SK-N-MC (cell line): Measurements from ENCODE around the gene PDK1.
A peak's percentile ranks its signal among the peaks of the same experiment; 100 is the strongest.

Experiments
- DNase-seq: peaks from one replicate; pipeline ENCODE4 v3.0.0-alpha.2; 2011; ENCODE audit warnings: low read depth, low spot score
- H3K27ac ChIP-seq: fragments of 200-600 bp; sonication (generic); 2 replicates; pipeline ENCODE4 v1.5.1; 2016; ENCODE audit warnings: mixed run types
- H3K36me3 ChIP-seq: fragments of 200-600 bp; sonication (generic); 2 replicates; pipeline ENCODE4 v1.6.1; 2017; ENCODE audit warnings: antibody characterized with exemption, low read length, mixed read lengths; ENCODE audit not compliant: insufficient read depth
- H3K4me3 ChIP-seq: fragments of 200-600 bp; sonication (generic); 2 replicates; pipeline ENCODE4 v1.5.1; 2016
- H3K9ac ChIP-seq: fragments of 200-600 bp; sonication (generic); 2 replicates; pipeline ENCODE4 v1.8.0; 2017; ENCODE audit warnings: mixed run types, mixed read lengths; ENCODE audit not compliant: insufficient read length
- H3K9me3 ChIP-seq: fragments of 200-600 bp; sonication (generic); 2 replicates; pipeline ENCODE4 v1.6.1; 2017; ENCODE audit warnings: low read depth, mild to moderate bottlenecking, antibody characterized with exemption, low read length, moderate library complexity, mixed read lengths
- EZH2 ChIP-seq: fragments of 200-600 bp; sonication (generic); IDR thresholded peaks from one replicate; pipeline ENCODE4 v1.6.1; 2017; ENCODE audit warnings: antibody characterized with exemption
- FOXP2 ChIP-seq: optimal IDR thresholded peaks from 2 replicates; pipeline ENCODE3; 2011; ENCODE audit warnings: mild to moderate bottlenecking, moderate library complexity; ENCODE audit not compliant: insufficient read depth; ENCODE audit errors: extremely low read length, control extremely low read depth
- POLR2AphosphoS5 ChIP-seq: IDR thresholded peaks from 2 replicates; pipeline ENCODE4 v1.6.1; 2012; ENCODE audit warnings: mild to moderate bottlenecking, low read depth, low read length, borderline replicate concordance

The PDK1 gene

GRCh38 chr2:172613615-172614231 is 57.8 kb downstream of the PDK1 start:
- Histone ChIP-seq H3K9me3 (no peaks in the 10 kb centered on the region), H3K9ac (no peak overlapping the region), H3K27ac (peak overlapping the region; percentile 90), H3K36me3 (no peaks in the 10 kb centered on the region), H3K4me3 (peak overlapping the region; percentile 69)
- DNase-seq: no peak
- TF ChIP-seq FOXP2 (no peak), EZH2 (no peak), POLR2AphosphoS5 (no peak)

DNA sequence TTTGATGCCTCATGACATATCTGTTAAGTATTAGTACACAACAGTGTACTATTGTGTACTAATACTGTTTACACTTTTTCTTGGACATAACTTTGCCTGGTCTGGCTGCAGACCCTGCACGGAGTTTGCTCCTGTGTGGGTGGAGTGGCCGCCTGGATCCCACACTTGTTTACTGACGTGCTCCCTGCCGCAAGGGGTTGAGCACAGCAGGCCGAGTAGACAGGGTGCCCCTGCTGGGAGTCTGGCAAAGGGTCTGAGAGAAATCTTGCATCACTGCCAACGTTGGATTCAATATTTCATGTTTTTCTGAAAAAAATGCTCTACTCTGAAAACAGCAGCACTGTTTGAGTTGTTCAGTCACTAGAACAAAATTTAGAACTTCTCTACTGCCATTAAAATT is 59.0 kb downstream of the PDK1 start:
- no peak overlapping the region for H3K9ac ChIP-seq
- DNase-seq: no peak
- H3K36me3 ChIP-seq: no peaks in the 10 kb centered on the region
- peak overlapping the region; percentile 90; the same call in 1 of the 2 replicates for H3K27ac ChIP-seq
- no peak overlapping the region for H3K4me3 ChIP-seq
- no peaks in the 10 kb centered on the region for H3K9me3 ChIP-seq
- TF ChIP-seq FOXP2 (no peak), POLR2AphosphoS5 (no peak), EZH2 (no peak)

DNA sequence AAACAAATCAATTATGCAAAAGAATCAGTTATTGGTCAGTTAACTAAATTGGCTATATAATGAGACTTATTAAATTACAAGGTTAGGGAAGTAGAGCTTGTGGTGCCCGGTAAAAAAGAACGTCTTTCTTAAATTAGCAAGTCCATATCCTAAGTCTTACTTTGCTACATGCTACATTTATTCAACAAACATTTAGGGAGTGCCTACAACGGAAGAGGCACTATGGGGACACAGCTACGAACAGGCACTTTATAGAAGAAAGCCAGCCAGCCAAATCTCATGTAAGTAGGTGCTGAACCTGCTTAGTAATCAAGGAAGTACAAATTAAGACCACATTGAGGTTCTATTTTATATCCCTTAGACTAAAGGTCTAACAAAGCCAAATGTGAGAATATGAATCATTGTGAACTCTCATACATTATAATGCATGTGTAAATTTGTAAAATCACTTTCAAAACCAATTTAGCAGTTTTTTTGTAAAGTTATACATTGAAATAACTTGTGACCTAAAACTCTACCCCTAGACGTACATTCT is 59.9 kb downstream of the PDK1 start:
- Histone ChIP-seq H3K9ac (no peak overlapping the region), H3K36me3 (no peaks in the 10 kb centered on the region), H3K4me3 (no peak overlapping the region), H3K27ac (peak overlapping the region; percentile 42), H3K9me3 (no peaks in the 10 kb centered on the region)
- no peak for TF ChIP-seq FOXP2
- no peak for TF ChIP-seq EZH2
- no peak for TF ChIP-seq POLR2AphosphoS5
- DNase-seq: no peak

DNA sequence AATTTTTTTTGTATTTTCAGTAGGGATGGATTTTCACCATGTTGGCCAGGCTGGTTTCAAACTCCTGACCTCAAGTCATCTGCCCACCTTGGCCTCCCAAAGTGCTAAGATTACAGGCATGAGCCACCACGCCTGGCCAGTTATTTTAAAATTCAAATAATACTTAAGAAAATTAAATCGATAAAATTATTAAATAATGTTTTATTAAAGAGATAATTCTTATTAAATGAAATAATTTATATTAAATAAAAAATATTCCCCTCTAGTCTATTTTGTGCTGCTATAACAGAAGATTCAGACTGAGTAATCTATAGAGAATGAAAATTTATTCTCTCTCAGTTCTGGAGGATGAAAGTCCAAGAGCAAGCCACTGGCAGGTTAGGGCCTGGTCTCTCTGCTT is 61.2 kb downstream of the PDK1 start:
- Histone ChIP-seq H3K36me3 (no peaks in the 10 kb centered on the region), H3K27ac (no peak overlapping the region), H3K9me3 (no peaks in the 10 kb centered on the region), H3K9ac (no peak overlapping the region), H3K4me3 (no peak overlapping the region)
- DNase-seq: no peak
- TF ChIP-seq EZH2: no peak
- no peak for TF ChIP-seq POLR2AphosphoS5
- no peak for TF ChIP-seq FOXP2

DNA sequence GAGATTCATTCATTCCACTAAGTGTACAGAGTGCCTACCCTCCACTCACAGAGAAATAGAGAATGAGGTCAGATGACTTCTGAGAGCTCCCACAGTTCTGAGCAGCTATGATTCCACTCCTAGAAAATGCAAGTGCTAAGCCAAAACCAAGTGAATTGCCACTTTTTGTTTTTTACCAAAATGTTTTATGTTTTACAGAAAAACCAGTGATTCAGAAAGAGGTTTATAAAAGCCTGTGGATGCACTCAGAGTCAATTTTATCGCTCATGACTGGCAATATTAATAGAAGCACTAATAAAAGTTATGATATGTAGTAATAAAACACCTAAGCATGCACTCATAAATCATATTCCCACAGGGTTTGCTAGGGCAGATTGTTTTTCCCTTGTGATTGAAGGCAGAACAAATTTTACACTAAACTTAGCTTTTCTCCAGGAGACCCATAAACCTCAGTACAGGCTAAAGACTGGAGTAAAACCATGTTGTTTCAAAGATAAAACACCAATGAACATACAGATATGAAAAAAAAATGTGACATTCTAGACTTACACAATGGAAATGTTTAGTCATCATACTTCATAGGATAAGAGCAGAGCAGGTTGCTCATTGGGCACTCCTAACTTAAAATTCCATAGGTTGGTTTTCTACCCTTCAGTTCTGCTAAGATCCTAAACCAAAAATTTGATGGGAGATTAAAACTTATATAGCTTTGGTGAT is 67.5 kb downstream of the PDK1 start:
- Histone ChIP-seq H3K36me3 (no peaks in the 10 kb centered on the region), H3K27ac (no peak overlapping the region), H3K4me3 (no peak overlapping the region), H3K9me3 (no peaks in the 10 kb centered on the region), H3K9ac (no peak overlapping the region)
- no peak for DNase-seq
- TF ChIP-seq POLR2AphosphoS5 (no peak), FOXP2 (no peak), EZH2 (no peak)

DNA sequence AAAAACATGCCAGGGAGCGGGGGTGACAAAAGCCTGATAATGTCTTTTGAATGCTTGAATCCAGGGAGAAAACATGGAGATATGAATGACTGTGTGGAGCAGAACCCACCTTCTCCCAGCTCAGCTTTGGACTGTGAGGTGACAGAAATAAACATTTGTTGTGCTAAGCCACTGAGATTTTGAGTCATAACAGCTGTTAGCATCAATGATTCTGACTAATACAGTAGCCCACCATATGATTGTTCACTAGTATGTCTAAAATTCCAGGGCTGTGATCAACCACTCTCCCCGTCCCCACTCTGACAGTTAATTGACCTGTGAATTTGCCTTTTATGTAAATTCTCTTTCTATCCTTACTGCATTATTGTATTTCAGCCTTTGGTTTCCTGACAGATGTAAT is 69.1 kb downstream of the PDK1 start:
- H3K9me3 ChIP-seq: no peaks in the 10 kb centered on the region
- no peak overlapping the region for H3K27ac ChIP-seq
- TF ChIP-seq POLR2AphosphoS5 (no peak), FOXP2 (no peak), EZH2 (no peak)
- no peaks in the 10 kb centered on the region for H3K36me3 ChIP-seq
- H3K9ac ChIP-seq: no peak overlapping the region
- DNase-seq: no peak
- H3K4me3 ChIP-seq: no peak overlapping the region

GRCh38 chr2:172627181-172627580 is 71.3 kb downstream of the PDK1 start:
- Histone ChIP-seq H3K9ac (no peak overlapping the region), H3K36me3 (no peaks in the 10 kb centered on the region), H3K4me3 (no peak overlapping the region), H3K9me3 (no peaks in the 10 kb centered on the region), H3K27ac (no peak overlapping the region)
- DNase-seq: no peak
- TF ChIP-seq EZH2: no peak
- TF ChIP-seq POLR2AphosphoS5: no peak
- no peak for TF ChIP-seq FOXP2

- no peak for DNase-seq
- no peak overlapping the region for H3K4me3 ChIP-seq
- H3K9ac ChIP-seq: no peak overlapping the region
- no peak overlapping the region for H3K27ac ChIP-seq
- no peaks in the 10 kb centered on the region for H3K36me3 ChIP-seq
- no peaks in the 10 kb centered on the region for H3K9me3 ChIP-seq
- no peak for TF ChIP-seq POLR2AphosphoS5
- TF ChIP-seq FOXP2: no peak
- TF ChIP-seq EZH2: no peak
These were observed 72.2 kb downstream of the PDK1 start for GRCh38 chr2:172628085-172628484.

GRCh38 chr2:172629586-172629985 is 73.7 kb downstream of the PDK1 start:
- TF ChIP-seq EZH2 (no peak), FOXP2 (no peak), POLR2AphosphoS5 (no peak)
- H3K4me3 ChIP-seq: no peak overlapping the region
- H3K27ac ChIP-seq: no peak overlapping the region
- no peaks in the 10 kb centered on the region for H3K9me3 ChIP-seq
- DNase-seq: no peak
- H3K36me3 ChIP-seq: no peaks in the 10 kb centered on the region
- no peak overlapping the region for H3K9ac ChIP-seq
